OCI-LY1 (cell line): ENCODE measurements around the gene RNF151.

Experiments used
- H2AFZ ChIP-seq: fragments of 200-600 bp; sonication (generic), shearing (Covaris generic); 2 replicates; pipeline ENCODE4 v1.6.0; 2014; ENCODE audit warnings: antibody characterized with exemption, mild to moderate bottlenecking, low read length
- H3F3A ChIP-seq: fragments of 200-600 bp; sonication (generic), shearing (Covaris generic); 2 replicates; pipeline ENCODE4 v1.6.0; 2014; ENCODE audit warnings: mild to moderate bottlenecking, antibody characterized with exemption, low read length, moderate library complexity; ENCODE audit not compliant: insufficient read depth
- H3K27ac ChIP-seq: fragments of 200-600 bp; sonication (generic); 2 replicates; pipeline ENCODE4 v1.5.1; 2014; ENCODE audit warnings: low read length, mixed run types, mild to moderate bottlenecking, low read depth; ENCODE audit not compliant: poor library complexity, severe bottlenecking
- H3K27me3 ChIP-seq: fragments of 200-600 bp; sonication (generic); 2 replicates; pipeline ENCODE4 v1.6.0; 2014; ENCODE audit warnings: antibody characterized with exemption, mild to moderate bottlenecking, low read length, moderate library complexity; ENCODE audit not compliant: insufficient read depth
- H3K36me3 ChIP-seq: fragments of 200-600 bp; sonication (generic); 2 replicates; pipeline ENCODE4 v1.6.1; 2014; ENCODE audit warnings: mild to moderate bottlenecking, antibody characterized with exemption, low read length, moderate library complexity, mixed read lengths; ENCODE audit not compliant: insufficient read depth
- H3K4me1 ChIP-seq: fragments of 200-600 bp; sonication (generic); 2 replicates; pipeline ENCODE4 v1.5.1; 2014; ENCODE audit warnings: mild to moderate bottlenecking, low read length, moderate library complexity; ENCODE audit not compliant: insufficient read depth, severe bottlenecking
- H3K4me2 ChIP-seq: fragments of 200-600 bp; sonication (generic), shearing (Covaris generic); 2 replicates; pipeline ENCODE4 v1.6.1; 2014; ENCODE audit warnings: low read length
- H3K4me3 ChIP-seq: fragments of 200-600 bp; sonication (generic); 2 replicates; pipeline ENCODE4 v1.5.1; 2014; ENCODE audit warnings: low read length, low read depth, mild to moderate bottlenecking, mixed read lengths; ENCODE audit not compliant: poor library complexity, severe bottlenecking
- H3K79me2 ChIP-seq: fragments of 200-600 bp; shearing (Covaris generic); 2 replicates; pipeline ENCODE4 v1.6.1; 2016; ENCODE audit warnings: mixed run types, low read length, mixed read lengths; ENCODE audit not compliant: insufficient read depth
- H3K9ac ChIP-seq: fragments of 200-600 bp; sonication (generic), shearing (Covaris generic); 2 replicates; pipeline ENCODE4 v1.6.1; 2014; ENCODE audit warnings: mild to moderate bottlenecking, low read length, mixed read lengths
- H3K9me2 ChIP-seq: fragments of 200-600 bp; sonication (generic), shearing (Covaris generic); 2 replicates; pipeline ENCODE4 v1.6.1; 2014; ENCODE audit warnings: low read depth, mild to moderate bottlenecking, low read length, mixed read lengths
- H3K9me3 ChIP-seq: fragments of 200-600 bp; shearing (Covaris generic); 2 replicates; pipeline ENCODE4 v1.6.1; 2014; ENCODE audit warnings: low read length, mixed read lengths
- H4K20me1 ChIP-seq: fragments of 200-600 bp; sonication (generic), shearing (Covaris generic); 2 replicates; pipeline ENCODE4 v1.6.0; 2016; ENCODE audit warnings: mild to moderate bottlenecking, low read length; ENCODE audit not compliant: insufficient read depth
- EZH2 ChIP-seq: fragments of 200-600 bp; sonication (generic), shearing (Covaris generic); IDR thresholded peaks from 2 replicates; pipeline ENCODE4 v1.8.0; 2017; ENCODE audit warnings: borderline replicate concordance, mixed run types, mild to moderate bottlenecking, antibody characterized with exemption, low read length, moderate library complexity, mixed read lengths
- TF ChIP-seq, protein P1 (sequence below): fragments of 200-600 bp; sonication (generic), shearing (Covaris generic); IDR thresholded peaks from 2 replicates; pipeline ENCODE4 v1.5.1; 2017; ENCODE audit warnings: mild to moderate bottlenecking, antibody characterized with exemption, low read length, moderate library complexity, mixed read lengths

Gene RNF151

GRCh38 chr16:2013527-2013926 is 46.9 kb downstream of the RNF151 start:
- Histone ChIP-seq H2AFZ (no peak overlapping the region), H3K4me1 (peaks cover 16% of the 10 kb centered on the region), H3F3A (no peaks in the 10 kb centered on the region), H3K9me3 (no peaks in the 10 kb centered on the region), H3K79me2 (peaks cover 6% of the 10 kb centered on the region), H3K27ac (no peak overlapping the region), H4K20me1 (no peaks in the 10 kb centered on the region), H3K9ac (no peak overlapping the region), H3K4me2 (no peak overlapping the region), H3K27me3 (no peaks in the 10 kb centered on the region), H3K9me2 (no peaks in the 10 kb centered on the region), H3K4me3 (no peak overlapping the region), H3K36me3 (no peaks in the 10 kb centered on the region)
- TF ChIP-seq, protein P1, sequence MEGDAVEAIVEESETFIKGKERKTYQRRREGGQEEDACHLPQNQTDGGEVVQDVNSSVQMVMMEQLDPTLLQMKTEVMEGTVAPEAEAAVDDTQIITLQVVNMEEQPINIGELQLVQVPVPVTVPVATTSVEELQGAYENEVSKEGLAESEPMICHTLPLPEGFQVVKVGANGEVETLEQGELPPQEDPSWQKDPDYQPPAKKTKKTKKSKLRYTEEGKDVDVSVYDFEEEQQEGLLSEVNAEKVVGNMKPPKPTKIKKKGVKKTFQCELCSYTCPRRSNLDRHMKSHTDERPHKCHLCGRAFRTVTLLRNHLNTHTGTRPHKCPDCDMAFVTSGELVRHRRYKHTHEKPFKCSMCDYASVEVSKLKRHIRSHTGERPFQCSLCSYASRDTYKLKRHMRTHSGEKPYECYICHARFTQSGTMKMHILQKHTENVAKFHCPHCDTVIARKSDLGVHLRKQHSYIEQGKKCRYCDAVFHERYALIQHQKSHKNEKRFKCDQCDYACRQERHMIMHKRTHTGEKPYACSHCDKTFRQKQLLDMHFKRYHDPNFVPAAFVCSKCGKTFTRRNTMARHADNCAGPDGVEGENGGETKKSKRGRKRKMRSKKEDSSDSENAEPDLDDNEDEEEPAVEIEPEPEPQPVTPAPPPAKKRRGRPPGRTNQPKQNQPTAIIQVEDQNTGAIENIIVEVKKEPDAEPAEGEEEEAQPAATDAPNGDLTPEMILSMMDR: no peak

DNA sequence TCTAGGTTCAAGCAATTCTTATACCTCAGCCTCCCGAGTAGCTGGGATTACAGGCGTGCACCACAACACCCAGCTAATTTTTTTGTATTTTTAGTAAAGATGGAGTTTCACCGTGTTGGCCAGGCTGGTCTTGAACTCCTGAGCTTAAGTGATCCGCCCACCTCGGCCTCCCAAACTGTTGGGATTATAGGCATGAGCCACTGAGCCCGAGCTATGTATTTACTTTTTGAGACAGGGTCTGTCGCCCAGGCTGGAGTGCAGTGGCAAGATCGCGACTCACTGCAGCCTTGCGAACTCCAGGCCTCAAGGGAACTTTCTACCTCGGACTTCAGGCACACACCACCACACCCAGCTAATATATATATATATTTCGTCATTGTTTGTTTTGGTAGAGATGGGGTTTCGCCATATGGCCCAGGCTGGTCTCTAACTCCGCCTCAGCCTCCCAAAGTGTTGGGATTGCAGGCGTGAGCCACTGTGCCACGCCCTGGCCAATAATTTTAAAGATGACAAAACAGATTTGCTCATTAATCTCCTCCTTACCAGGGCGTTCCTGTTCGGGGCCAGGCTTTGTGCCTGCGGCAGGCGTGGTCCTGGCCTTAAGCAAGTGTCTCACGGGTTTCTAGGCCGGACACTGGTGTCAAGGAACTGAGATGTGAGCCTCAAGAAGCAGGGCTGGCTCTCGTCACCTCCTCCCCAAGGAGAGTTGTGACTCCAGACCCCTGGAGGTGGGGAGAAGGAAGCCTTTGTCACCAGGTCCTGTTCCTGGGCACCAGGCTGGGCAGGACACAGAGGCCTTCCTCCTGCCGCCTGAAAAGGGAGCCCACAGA is 48.7 kb downstream of the RNF151 start:
- Histone ChIP-seq H3K79me2 (no peaks in the 10 kb centered on the region), H3K9ac (no peak overlapping the region), H4K20me1 (no peaks in the 10 kb centered on the region), H3K36me3 (no peaks in the 10 kb centered on the region), H3K9me2 (no peaks in the 10 kb centered on the region), H3K27me3 (no peaks in the 10 kb centered on the region), H3K9me3 (no peaks in the 10 kb centered on the region), H2AFZ (no peak overlapping the region), H3K4me2 (no peak overlapping the region), H3K4me3 (no peak overlapping the region), H3F3A (no peaks in the 10 kb centered on the region), H3K27ac (no peak overlapping the region), H3K4me1 (peaks cover 6% of the 10 kb centered on the region)
- TF ChIP-seq, protein P1: no peak
- TF ChIP-seq EZH2: no peak

GRCh38 chr16:2015947-2016208 is 49.2 kb downstream of the RNF151 start:
- Histone ChIP-seq H3K27me3 (no peaks in the 10 kb centered on the region), H3K9me2 (no peaks in the 10 kb centered on the region), H3K4me1 (peaks cover under 1% of the 10 kb centered on the region), H3K9me3 (no peaks in the 10 kb centered on the region), H3K79me2 (no peaks in the 10 kb centered on the region), H2AFZ (no peak overlapping the region), H3K9ac (no peak overlapping the region), H4K20me1 (no peaks in the 10 kb centered on the region), H3F3A (no peaks in the 10 kb centered on the region), H3K4me3 (no peak overlapping the region), H3K4me2 (no peak overlapping the region), H3K27ac (no peak overlapping the region), H3K36me3 (no peaks in the 10 kb centered on the region)
- TF ChIP-seq EZH2: no peak
- TF ChIP-seq, protein P1: no peak
